Stimulated activated CD4-positive, alpha-beta T cell treated with anti-CD3 and anti-CD28 coated beads, Interleukin-12 subunit alpha, Interleukin-12 subunit beta, amount 100 ng/mL, for 48 hours (primary cell): ENCODE data around the gene CDH23.
"Not testable (repeated sequence)": the region's sequence is repeated elsewhere in the genome, so short reads cannot be mapped to it uniquely, and the experiment has no call there.

Source experiments
- DNase-seq, 3 donors: peaks; one replicate each; pipeline ENCODE4 v3.0.0-alpha.2; 2020; ENCODE audit warnings: low read depth in 2 of 3, low spot score in 1 of 3

The CDH23 gene

GRCh38 chr10:71597821-71598498, 201.2 kb downstream of the CDH23 start:
- DNase-seq: no peak

DNA sequence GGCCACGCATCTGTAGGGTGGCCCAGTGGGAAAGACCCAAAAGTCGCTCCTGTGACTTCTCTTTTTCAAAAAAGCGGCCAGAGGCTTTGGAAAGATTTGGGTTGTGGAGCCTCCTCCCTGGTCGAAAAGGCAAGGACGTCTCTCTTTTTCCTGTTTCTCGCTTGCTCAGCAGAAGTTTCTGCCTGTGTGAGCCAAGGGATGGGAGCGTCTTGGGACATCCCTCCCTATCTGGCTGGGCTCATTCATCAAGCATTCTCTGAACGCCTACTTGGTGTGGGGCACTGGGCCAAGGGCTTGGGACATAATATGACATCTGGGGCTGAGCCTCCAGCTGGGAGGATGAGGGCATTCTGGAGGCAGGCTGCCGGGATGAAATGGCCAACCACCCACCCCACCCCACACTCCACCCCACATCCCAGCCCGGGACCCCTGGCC, 201.9 kb downstream of the CDH23 start:
- no peak for DNase-seq

GRCh38 chr10:71599518-71599917, 202.8 kb downstream of the CDH23 start:
- DNase-seq: no peak

DNA sequence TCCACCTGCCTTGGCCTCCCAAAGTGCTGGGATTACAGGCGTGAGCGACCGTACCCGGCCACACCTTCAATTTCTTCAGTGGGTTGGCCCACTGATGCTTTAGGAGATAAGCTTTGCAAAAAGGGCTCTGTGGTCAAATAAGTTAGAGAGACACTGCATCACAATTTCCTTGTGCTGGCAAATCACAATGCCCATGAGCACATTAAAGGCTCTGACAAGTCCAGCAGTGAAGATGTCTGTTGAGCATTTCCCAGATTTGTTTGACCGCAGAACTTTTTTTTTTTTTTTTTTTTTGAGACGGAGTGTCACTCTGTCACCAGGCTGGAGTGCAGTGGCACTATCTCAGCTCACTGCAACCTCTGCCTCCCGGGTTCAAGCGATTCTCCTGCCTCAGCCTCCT, 203.5 kb downstream of the CDH23 start:
- not testable (repeated sequence) for DNase-seq

- peak in 1 of 3 donors; percentile 15 for DNase-seq
Measured at GRCh38 chr10:71600849-71601248, 204.1 kb downstream of the CDH23 start.

GRCh38 chr10:71601273-71601672, 204.6 kb downstream of the CDH23 start:
- no peak for DNase-seq

- no peak for DNase-seq
Measured at GRCh38 chr10:71603150-71603549, 206.4 kb downstream of the CDH23 start.

DNA sequence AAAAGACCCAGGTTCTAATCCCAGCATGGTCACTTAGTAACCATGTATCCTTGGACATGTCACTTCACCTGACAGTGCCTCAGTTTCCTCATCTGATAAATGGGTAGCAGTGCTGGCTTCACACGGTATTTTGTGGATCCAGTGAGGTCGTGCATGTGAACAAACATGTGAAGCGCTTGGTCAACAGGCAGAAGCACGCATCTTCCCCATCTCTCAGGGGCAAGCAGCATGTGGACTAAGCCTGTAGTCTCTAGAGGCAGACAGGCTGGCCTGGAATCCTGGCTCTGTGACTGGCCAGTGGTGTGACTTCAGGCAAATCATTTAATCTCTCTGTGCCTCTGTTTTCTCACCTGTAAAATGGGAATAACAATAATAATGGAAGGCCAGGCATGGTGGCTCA, 207.0 kb downstream of the CDH23 start:
- no peak for DNase-seq

DNA sequence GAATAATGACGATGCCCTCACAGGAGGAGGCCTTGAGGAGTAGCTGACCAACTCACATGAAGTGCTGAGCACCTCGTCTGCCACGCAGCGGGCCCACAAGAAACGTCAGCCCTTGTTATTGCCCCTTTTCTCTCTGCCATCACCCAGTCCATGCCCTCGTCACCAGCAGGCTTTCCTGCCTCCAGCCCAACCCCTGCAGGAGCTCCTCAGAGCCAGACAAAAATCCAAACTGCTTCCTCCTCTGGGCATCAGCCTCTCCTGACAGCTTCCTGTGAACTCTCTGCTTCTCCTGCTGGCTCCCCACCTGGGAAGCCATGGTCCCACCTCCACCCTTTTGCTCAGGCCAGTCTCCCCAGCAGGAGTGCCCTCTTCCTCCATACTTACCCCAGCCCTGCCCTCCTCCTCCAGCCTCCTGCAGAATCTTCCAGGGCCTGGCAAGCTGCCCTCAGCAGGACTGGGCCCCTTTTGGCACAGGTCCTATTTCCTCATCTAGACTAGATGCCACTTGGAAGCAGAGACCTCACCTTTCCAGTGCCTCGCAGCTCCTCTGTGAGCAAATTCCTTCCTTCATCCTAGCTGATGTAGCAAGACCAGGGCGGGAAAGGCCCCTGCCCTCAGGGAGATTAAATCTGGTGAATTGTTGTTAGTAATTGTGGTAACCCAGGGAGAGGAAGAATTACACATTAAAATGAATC, 207.8 kb downstream of the CDH23 start:
- DNase-seq: no peak

DNA sequence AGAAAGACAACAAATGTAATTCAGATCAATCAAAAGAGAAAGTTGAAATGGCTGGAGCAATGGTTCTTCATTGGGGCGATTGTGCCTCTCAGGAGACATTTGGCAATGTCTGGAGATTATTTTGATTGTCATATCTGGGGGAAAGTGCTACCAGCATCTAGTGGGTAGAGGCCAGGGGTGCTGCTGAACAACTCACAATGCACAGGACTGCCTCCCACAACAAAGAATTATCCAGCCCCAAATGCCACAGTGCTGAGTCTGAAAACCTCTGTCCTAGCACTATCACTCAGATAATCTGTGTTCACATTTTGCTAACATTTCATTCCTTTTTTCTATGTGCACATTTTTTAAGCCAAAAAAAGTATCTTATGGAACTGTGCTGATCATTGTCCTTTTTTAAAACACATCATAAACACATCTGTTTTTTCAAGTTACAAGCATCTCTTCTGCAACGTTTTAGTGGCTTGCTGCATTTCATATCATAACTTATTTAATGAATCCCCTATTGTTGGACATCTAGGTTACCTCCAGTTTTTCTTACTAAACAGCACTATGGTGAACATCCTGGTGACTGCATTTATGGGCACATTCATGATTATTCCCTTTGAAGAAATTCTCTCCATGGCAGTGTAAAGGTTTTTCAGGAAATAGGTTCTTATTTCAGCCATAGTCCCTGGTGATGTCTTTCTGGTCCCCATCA, 208.7 kb downstream of the CDH23 start:
- DNase-seq: no peak

DNA sequence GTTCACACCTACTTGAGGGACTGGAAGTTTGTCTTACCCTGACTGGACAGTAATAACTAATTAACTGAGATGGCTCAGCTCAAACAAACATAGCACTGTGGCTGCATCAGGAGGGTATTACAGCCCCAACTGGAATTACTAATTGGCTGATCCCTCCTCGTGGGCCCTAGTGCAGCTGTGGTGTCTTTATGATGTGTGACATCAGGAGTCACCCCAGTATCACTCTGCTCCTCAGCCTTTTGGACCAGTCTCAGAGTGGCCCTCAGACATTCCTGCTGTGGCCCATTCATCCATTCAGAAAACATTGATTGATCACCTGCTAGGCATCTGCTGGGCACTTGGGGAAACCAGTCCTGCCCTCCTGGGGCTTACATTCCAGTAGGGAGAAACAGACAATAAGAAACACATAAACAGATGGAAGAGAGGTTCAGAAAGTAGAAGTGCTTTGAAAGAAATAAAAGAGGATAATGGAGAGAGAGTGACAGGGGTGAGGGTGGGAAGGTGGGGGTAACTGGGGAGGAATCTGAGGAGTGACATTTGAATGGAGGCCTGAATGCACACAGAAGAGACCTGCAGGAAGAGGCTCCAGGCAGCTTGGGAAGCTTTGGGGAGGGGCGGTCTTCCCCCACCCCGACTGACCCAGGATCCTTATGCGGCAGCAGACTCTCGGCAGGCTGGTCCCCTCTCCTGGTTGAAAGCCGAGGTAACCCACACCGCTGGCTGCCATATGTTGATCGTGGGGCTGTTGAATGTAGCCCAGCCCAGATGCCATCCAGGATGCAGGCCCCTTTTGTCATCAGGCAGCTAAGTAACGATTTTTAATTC, 209.7 kb downstream of the CDH23 start:
- DNase-seq: no peak

DNA sequence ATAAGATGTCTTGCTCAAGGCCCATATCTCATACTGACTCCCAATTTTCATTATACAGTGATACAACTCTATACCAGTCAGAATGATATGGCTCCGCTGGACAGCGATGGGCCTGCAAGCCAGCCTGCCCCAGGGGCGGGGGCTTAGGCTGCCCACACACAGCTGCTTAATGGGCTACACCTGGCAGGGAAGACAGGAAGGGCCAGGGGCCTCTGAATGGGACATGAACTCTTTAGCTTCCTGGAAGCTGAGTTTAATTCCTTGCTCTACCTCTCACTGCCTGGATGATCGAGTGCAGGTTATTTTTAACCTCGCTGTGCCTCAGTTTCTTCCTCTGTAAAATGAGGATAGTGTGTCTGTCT, 210.3 kb downstream of the CDH23 start:
- no peak for DNase-seq

DNA sequence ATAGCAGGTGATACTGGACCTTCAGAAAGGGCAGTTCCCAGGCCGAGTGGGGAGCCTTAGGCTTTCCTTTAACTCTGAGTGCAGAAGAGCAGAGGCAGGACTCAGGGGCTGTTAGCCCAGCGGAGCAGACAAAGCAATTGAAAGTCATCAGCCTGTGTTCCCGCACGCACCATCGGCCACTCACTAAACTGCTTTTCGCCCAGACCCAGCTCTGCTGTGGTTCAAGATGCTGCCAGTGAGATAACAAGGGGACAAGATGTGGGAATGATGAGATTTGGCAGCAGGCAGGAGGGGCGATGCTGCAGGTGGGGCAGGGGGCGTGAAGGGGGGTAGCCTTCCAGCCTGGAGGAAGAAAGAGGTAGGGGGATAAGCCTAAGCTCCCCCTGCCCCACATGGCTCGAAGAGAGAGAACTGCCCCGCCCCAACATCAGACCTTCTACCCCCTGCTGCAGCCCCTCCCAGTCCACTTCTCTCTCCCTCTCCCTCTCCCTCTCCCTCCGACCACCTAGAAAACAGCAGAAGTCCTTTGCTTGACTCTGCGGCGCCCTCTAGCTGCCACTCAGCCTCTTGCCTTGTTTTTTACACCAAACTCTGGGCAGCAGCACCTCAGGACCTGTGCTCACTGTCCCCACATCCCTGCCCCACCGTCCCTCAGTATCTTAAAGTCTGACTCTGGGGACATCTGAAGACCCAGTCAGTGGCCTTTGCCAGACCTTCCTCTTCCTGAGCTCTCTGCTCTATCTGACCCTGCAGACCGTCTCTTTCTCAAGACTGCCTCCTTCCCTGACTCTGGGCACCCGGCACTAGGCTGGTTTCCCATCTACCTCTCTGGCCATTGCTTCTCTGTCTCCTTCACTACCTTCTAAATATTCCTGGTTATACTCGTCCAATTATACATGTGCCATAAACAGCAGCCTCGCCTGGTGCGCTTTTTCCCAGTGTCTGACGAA, 212.4 kb downstream of the CDH23 start:
- peak; percentile 49 to 67 (median 51) for DNase-seq

DNA sequence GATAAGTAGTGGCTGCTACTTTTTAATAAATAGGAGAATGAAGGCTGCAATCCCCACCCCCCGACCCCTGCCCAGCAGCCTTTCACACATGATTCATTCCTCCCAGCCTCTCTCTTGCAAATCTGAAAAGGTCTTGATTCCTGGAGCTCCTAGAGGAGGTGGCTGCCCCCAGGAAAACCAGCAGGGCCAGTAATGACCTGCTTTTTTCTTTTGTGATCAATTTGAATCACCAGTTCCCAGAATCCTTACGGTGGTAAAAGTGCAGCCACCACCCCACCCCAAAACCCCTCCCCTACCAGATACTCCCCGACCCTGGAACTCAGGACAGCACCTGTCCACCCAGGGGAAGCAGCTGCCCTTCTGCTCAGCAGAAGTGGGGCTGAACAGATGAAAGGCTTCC, 213.9 kb downstream of the CDH23 start:
- no peak for DNase-seq

- DNase-seq: no peak
Measured at GRCh38 chr10:71611131-71611530, 214.4 kb downstream of the CDH23 start.

DNA sequence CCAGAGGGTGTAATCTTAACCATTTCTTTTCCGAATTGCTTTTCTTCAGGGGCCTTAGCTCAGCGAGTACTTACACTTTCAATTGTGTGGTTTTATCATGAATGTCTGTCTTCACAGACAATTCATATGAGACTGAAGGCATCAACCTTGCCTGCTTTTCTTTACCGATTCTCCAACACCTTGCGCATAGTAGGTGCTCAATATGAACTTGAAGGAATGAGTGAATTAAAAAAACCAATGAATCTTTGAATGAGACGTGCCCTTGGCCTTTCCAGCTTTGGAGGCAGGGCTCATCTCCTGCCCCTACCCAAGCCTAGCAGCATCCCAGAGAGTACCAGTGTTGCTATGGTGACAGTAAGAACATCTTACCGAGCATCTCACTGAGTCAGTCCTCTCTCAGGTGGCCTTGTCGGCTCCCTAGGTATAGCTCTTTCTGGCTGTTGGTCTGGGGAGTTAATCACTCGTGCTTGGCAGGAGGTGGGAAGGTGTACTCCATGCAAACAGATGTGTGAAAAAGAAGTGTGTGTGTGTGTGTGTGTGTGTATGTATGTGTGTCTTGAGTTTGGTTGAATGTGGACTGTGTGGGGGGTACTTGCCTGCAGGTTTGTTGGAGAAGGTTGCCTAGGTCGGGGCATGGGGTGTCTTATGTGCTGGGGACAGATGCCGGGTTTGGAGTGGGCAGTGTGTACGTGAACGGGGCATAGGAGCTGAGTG, 215.1 kb downstream of the CDH23 start:
- no peak for DNase-seq

DNA sequence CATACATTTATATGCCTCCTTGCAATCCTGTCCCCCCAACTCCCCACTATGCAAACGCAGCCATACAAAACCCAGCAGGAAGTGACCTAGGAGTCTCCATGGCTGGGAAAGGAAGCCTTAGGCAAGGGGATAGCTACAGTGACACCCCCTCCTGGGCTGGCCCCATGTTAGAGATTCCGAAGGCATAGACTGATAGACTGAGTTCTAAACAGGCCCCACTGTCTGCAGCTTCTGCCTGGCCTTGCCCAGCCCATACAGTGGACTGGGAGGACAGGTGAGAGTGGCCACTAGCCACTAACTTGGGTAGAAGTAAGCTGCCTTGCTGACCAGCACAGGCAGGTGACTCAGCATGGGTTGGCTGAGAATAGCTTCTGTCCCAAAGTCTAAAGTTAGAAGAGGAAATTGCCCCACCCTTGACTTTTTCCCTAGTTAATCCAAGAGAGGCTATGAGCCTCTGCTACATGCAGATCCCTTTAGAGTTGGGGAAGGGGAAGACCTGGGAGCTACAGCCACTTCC, 216.6 kb downstream of the CDH23 start:
- DNase-seq: no peak

DNA sequence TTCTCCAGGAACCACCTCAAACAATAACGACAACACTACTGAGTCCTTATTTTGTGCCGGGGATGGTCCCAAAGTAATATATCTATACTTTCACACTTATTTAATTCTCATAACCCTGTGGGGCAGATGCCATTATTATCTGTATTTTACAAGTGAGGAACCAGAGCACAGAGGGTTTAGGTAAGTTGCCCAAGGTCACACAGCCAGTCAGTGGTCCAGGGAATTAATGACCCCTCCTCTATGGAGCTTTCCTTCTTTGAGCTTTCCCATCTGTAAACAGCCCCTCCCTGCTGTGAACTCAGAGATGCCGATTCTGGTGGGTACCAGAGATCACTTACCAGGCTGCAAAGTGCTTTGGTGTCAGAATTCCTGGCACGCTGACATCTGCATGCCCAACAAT, 217.2 kb downstream of the CDH23 start:
- DNase-seq: no peak

DNA sequence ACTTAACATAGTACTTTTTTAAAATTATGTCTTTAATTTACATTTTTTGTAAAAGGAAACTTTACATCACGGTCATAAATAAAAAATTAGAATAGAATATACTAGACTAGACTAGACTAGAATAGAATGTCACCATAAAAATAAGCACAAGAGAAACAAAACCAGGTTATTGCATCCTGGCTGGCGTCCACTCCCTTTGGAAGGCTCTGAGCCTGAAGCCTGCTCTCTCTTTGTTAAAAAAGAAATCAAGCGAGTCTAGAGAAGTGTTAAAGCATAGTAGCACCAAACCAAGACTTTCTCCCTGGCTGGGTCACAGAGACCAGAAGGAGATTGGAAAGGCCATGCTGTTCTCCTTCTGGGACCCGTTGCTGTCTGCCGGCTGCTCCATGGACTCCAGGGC, 218.2 kb downstream of the CDH23 start:
- DNase-seq: no peak
